Brain microvascular endothelial cell (primary cell): ENCODE data around the gene RPL18.

Experiments used
- DNase-seq: peaks from one replicate; pipeline ENCODE4 v3.0.0-alpha.2; 2020
- H3K27ac ChIP-seq: fragments of 250-450 bp; sonication (Bioruptor Pico); 2 replicates; pipeline ENCODE4 v1.5.1; 2020; ENCODE audit warnings: mild to moderate bottlenecking, moderate library complexity
- H3K27me3 ChIP-seq: fragments of 250-450 bp; sonication (Bioruptor Pico); replicated peaks from 2 replicates; pipeline ENCODE4 v1.5.1; 2020; ENCODE audit warnings: mild to moderate bottlenecking
- H3K36me3 ChIP-seq: fragments of 250-450 bp; sonication (Bioruptor Pico); replicated peaks from 2 replicates; pipeline ENCODE4 v1.5.1; 2020; ENCODE audit warnings: mild to moderate bottlenecking
- H3K4me3 ChIP-seq: 2 replicates; pipeline ENCODE4 v1.5.1; 2011; ENCODE audit warnings: low read depth, mild to moderate bottlenecking, control low read depth, low read length, moderate library complexity
- CTCF ChIP-seq: IDR thresholded peaks from 2 replicates; pipeline ENCODE4 v1.5.1; 2011; ENCODE audit warnings: low read depth, mild to moderate bottlenecking, moderate library complexity, low read length, control low read depth, inconsistent platforms; ENCODE audit errors: missing control alignments
- in situ Hi-C: cut with HindIII; loops from 2 replicates; pipeline ENCODE4 v1.10.0; 2017; ENCODE audit warnings: low sequenced_read_pairs, low pct_ligation_motif_present

Gene RPL18

GRCh38 chr19:48603001-48603400 lies 16.0 kb downstream of the RPL18 start:
- no peak overlapping the region for H3K4me3 ChIP-seq
- in situ Hi-C loops: no loop called here
- no peak for DNase-seq
- TF ChIP-seq CTCF: no peak
- H3K27me3 ChIP-seq: no peaks in the 10 kb centered on the region
- H3K27ac ChIP-seq: no peak overlapping the region
- no peaks in the 10 kb centered on the region for H3K36me3 ChIP-seq

- in situ Hi-C loops: no loop called here
- no peaks in the 10 kb centered on the region for H3K27me3 ChIP-seq
- H3K4me3 ChIP-seq: no peak overlapping the region
- DNase-seq: no peak
- H3K27ac ChIP-seq: no peak overlapping the region
- TF ChIP-seq CTCF: no peak
- H3K36me3 ChIP-seq: no peaks in the 10 kb centered on the region
These were observed 18.1 kb downstream of the RPL18 start for GRCh38 chr19:48600679-48601417.

GRCh38 chr19:48598996-48599700 lies 19.8 kb downstream of the RPL18 start:
- H3K4me3 ChIP-seq: no peak overlapping the region
- no peaks in the 10 kb centered on the region for H3K36me3 ChIP-seq
- no peak overlapping the region for H3K27ac ChIP-seq
- no peaks in the 10 kb centered on the region for H3K27me3 ChIP-seq
- in situ Hi-C loops: no loop called here
- TF ChIP-seq CTCF: no peak
- no peak for DNase-seq

GRCh38 chr19:48596679-48597465 lies 22.1 kb downstream of the RPL18 start:
- Histone ChIP-seq H3K27me3 (no peaks in the 10 kb centered on the region), H3K27ac (no peak overlapping the region), H3K4me3 (no peak overlapping the region), H3K36me3 (no peaks in the 10 kb centered on the region)
- no peak for DNase-seq
- in situ Hi-C loops: no loop called here
- TF ChIP-seq CTCF: no peak

GRCh38 chr19:48596237-48596636 lies 22.7 kb downstream of the RPL18 start:
- Histone ChIP-seq H3K27ac (no peak overlapping the region), H3K4me3 (no peak overlapping the region), H3K27me3 (no peaks in the 10 kb centered on the region), H3K36me3 (no peaks in the 10 kb centered on the region)
- DNase-seq: no peak
- TF ChIP-seq CTCF: no peak
- in situ Hi-C loops: no loop called here
